Fibroblast of pulmonary artery (primary cell): ENCODE data around the gene SOX13.
"Not testable (repeated sequence)": the region's sequence is repeated elsewhere in the genome, so short reads cannot be mapped to it uniquely, and the experiment has no call there.

Experiments
- DNase-seq: peaks from one replicate; pipeline ENCODE4 v3.0.0-alpha.2; 2010; ENCODE audit warnings: low read depth
- H3K4me3 ChIP-seq: replicated peaks from 2 replicates; pipeline ENCODE4 v1.5.1; 2011; ENCODE audit warnings: low read depth, mild to moderate bottlenecking, control low read depth, low read length, moderate library complexity
- TF ChIP-seq, protein P1 (sequence below): IDR thresholded peaks from 2 replicates; pipeline ENCODE4 v1.5.1; 2011; ENCODE audit warnings: mild to moderate bottlenecking, control low read depth, low read length, inconsistent platforms; ENCODE audit errors: missing control alignments

SOX13 gene

DNA sequence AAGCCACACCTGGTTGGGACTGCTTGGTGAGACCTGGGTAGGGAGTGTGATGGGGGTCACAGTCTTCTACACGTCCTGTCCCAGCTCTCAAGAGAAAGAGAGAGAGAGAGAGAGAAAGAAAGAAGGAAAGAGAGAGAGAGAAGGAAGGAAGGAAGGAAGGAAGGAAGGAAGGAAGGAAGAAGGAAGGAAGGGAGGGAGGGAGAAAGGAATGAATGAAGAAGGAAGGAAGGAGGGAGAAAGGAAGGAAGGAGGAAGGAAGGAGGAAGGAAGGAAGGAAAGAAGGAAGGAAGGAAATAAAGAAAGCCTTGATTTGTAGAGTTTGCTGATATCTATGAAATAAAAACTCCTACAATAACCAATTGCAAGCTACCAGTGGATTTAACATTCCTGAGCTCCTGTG lies 28.5 kb upstream of the SOX13 start:
- no peak overlapping the region for H3K4me3 ChIP-seq
- no peak for DNase-seq
- TF ChIP-seq, protein P1, sequence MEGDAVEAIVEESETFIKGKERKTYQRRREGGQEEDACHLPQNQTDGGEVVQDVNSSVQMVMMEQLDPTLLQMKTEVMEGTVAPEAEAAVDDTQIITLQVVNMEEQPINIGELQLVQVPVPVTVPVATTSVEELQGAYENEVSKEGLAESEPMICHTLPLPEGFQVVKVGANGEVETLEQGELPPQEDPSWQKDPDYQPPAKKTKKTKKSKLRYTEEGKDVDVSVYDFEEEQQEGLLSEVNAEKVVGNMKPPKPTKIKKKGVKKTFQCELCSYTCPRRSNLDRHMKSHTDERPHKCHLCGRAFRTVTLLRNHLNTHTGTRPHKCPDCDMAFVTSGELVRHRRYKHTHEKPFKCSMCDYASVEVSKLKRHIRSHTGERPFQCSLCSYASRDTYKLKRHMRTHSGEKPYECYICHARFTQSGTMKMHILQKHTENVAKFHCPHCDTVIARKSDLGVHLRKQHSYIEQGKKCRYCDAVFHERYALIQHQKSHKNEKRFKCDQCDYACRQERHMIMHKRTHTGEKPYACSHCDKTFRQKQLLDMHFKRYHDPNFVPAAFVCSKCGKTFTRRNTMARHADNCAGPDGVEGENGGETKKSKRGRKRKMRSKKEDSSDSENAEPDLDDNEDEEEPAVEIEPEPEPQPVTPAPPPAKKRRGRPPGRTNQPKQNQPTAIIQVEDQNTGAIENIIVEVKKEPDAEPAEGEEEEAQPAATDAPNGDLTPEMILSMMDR = no peak

DNA sequence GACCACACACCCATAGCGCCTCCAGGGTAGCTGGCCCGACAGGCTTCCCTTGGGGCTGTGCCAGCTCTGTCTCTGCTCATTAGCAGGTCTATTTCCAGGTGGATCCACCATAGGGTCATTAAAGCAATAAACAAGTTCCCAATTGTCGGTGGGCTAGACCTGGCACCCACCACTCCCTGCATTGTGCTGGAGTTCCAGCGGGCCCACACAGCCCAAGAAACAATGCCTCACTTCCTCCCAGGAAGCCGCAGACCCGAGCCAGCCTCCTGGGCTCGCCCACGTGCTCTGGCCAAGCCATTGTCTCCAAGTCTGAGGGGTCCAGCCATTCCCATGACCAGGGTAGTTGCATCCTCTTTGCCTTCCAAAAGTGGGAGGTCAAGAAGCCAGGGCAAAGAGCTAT lies 27.5 kb upstream of the SOX13 start:
- no peak overlapping the region for H3K4me3 ChIP-seq
- peak; percentile 23 for DNase-seq
- TF ChIP-seq, protein P1 = no peak

DNA sequence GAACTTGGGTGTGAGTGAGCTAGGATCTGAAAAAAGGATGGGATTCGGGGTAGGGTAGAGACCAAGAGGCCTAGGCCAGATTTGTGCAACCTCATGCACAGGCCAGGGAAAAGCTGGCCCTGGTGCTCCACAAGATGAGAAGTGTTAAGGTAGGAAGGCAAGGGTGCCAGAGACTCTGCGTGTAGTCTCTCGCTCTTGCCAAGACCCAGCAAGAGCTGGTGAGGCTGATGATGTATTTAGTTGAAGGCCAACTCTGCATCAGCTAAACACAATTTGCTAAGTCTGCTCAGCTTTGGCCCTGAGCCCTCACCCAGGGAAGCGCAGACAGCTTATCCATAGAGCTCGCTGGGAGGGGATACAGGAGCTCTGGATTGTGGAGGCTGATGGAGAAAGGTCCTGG lies 26.6 kb upstream of the SOX13 start:
- DNase-seq = no peak
- no peak overlapping the region for H3K4me3 ChIP-seq
- TF ChIP-seq, protein P1 = no peak

DNA sequence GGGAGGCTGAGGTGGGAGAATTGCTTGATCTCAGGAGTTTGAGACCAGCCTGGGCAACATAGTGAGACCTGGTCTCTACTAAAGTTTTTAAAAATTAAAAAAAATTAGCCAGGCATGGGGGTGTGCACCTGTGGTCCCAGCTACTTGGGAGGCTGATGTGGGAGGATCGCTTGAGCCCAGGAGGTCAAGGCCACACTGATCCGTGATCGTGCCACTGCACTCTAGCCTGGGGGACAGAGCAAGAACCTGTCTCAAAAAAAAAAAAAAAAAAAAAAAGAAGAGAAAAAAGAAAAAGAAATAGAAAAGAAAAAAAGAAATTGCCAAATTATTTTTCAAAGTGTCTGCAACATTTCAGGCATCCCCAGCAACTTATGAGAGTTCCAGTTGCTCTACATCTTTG lies 24.1 kb upstream of the SOX13 start:
- not testable (repeated sequence) for DNase-seq, H3K4me3 ChIP-seq

DNA sequence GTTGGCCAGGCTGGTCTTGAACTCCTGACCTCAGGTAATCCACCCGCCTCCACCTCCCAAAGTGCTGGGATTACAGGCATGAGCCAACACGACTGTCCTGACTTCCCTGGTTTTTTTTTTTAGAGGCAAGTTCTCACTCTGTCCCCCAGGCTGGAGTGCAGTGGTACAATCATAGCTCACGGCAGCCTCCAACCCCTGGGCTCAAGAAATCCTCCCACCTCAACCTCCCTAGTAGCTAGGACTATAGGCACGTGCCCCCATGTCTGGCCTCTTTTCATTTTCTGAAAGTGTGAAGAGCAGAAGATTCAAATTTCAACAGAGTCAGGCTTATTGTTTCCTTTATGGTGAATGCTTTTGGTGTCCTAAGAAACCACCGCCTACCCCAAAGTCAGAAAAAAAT lies 21.7 kb upstream of the SOX13 start:
- DNase-seq = no peak

DNA sequence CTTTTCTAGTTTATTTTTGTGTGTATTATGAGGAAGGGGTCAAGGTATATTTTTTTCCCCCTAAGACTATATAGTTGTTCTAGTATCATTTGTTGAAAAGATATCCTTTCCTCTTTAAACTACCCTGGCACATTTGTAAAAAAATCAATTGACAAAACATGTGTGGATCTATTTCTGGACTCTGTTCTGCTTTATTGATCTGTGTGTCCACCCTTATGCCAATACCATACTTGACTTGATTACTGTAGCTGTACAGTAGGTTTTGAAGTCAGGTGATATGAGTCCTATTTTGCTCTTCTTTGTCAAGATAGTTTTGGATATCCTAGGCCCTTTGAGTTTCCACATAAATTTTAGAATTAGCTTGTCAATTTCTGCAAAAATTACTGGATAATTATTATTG lies 21.2 kb upstream of the SOX13 start:
- no peak for DNase-seq
- TF ChIP-seq, protein P1 = no peak
- H3K4me3 ChIP-seq = no peak overlapping the region

More for the DNA sequence above, 21.7 kb upstream of the SOX13 start:
- TF ChIP-seq, protein P1 = no peak
- no peak overlapping the region for H3K4me3 ChIP-seq

DNA sequence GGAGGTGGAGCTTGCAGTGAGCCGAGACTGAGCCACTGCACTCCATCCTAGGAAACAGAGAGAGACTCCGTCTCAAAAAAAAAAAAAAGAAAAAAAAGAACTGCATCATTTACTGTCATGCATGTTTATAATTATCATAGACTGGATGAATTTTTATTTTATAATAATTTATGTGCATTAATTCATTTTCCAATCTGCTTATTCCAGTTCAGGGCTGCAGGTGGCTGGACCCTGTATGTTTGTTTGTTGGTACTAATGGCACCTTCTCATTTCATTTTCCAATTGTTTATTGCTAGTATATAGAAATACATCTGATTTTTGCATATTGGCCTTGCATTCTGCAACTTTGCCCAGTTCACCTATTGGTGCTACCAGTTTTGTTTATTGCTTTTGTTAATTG lies 19.0 kb upstream of the SOX13 start:
- TF ChIP-seq, protein P1 = no peak

DNA sequence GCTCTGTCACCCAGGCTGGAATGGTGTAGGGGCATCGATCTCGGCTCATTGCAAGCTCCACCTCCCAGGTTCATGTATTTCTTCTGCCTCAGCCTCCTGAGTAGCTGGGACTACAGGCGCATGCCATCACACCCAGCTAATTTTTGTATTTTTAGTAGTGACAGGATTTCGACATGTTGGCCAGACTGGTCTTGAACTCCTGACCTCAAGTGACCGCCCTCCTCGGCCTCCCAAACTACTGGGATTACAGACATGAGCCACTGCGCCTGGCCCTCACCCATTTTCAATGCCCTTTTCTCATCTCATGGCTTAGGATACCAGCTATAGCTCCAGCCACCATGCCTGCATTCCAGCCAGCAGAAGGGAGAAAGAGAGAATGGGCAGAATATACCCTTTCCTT lies 12.9 kb upstream of the SOX13 start:
- TF ChIP-seq, protein P1 = no peak
- DNase-seq = no peak
- no peak overlapping the region for H3K4me3 ChIP-seq

More for the DNA sequence above, 19.0 kb upstream of the SOX13 start:
- H3K4me3 ChIP-seq = no peak overlapping the region
- no peak for DNase-seq
